Measurements from ENCODE around the gene ATOH8. TPM values are rescaled to one million over a fixed set of nuclear protein-coding genes. Genes with fewer than 3 reads are reported as not detected.

The ATOH8 gene
- total and polyA plus RNA-seq, 4 donors, result 38.6 to 63.3 (median 50.5) TPM

DNA sequence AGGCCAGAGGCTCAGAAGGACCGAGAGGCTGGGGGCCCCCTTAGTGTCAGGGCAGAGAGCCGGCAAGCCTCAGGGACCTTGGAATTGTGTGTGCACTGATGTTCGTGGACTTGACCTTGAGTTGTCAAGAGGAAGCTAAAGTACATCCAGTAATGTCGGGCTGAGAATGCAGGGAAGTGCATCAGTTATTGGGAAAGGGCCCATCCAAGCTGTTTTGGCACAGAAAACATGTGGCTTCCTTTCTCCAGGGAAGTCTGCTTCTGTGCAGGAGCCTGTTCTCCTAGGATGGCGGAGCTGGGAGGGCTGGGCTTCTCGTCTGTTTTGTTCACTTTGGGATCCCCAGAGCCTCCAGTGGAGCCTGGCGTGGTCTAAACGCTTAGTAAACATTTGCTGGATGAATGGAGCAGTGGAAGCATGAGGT lies 23.7 kb downstream of the ATOH8 start:
- 51 to 74% methylated on average over 8 of the region's 8 CpGs for WGBS, 2 donors
- Histone ChIP-seq H3K27me3 (ENCODE audit: control insufficient read depth in 3 of 3, insufficient read depth in 3 of 3, low read length in 2 of 3) (no peaks in the 10 kb centered on the region), H3K36me3 (ENCODE audit: control insufficient read depth in 4 of 4, insufficient read depth in 4 of 4, low read length in 4 of 4) (peaks cover 0 to 24% (median 19%) of the 10 kb centered on the region in 4 donors), H3K27ac (ENCODE audit: low read depth in 1 of 2, low read length in 1 of 2) (peak overlapping the region in 1 of 2 donors; percentile 49), H3K9ac (ENCODE audit: insufficient read depth in 1 of 2, low read length in 2 of 2) (no peak overlapping the region), H3K9me3 (ENCODE audit: control insufficient read depth in 4 of 4, insufficient read depth in 3 of 4, low read length in 3 of 4) (no peaks in the 10 kb centered on the region), H3K4me3 (no peak overlapping the region), H3K4me1 (ENCODE audit: control insufficient read depth in 5 of 5, insufficient read depth in 5 of 5, low read length in 5 of 5) (peaks cover 6 to 73% (median 41%) of the 10 kb centered on the region in 5 donors)
- DNase-seq (peak in 1 of 3 donors; percentile 63), ATAC-seq (ENCODE audit: insufficient read depth, low FRiP score) (no peak)
- TF ChIP-seq, protein P1, sequence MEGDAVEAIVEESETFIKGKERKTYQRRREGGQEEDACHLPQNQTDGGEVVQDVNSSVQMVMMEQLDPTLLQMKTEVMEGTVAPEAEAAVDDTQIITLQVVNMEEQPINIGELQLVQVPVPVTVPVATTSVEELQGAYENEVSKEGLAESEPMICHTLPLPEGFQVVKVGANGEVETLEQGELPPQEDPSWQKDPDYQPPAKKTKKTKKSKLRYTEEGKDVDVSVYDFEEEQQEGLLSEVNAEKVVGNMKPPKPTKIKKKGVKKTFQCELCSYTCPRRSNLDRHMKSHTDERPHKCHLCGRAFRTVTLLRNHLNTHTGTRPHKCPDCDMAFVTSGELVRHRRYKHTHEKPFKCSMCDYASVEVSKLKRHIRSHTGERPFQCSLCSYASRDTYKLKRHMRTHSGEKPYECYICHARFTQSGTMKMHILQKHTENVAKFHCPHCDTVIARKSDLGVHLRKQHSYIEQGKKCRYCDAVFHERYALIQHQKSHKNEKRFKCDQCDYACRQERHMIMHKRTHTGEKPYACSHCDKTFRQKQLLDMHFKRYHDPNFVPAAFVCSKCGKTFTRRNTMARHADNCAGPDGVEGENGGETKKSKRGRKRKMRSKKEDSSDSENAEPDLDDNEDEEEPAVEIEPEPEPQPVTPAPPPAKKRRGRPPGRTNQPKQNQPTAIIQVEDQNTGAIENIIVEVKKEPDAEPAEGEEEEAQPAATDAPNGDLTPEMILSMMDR (IDR thresholded peaks at IDR 0.05; ENCODE audit: control extremely low read depth, extremely low read depth), result no peak

DNA sequence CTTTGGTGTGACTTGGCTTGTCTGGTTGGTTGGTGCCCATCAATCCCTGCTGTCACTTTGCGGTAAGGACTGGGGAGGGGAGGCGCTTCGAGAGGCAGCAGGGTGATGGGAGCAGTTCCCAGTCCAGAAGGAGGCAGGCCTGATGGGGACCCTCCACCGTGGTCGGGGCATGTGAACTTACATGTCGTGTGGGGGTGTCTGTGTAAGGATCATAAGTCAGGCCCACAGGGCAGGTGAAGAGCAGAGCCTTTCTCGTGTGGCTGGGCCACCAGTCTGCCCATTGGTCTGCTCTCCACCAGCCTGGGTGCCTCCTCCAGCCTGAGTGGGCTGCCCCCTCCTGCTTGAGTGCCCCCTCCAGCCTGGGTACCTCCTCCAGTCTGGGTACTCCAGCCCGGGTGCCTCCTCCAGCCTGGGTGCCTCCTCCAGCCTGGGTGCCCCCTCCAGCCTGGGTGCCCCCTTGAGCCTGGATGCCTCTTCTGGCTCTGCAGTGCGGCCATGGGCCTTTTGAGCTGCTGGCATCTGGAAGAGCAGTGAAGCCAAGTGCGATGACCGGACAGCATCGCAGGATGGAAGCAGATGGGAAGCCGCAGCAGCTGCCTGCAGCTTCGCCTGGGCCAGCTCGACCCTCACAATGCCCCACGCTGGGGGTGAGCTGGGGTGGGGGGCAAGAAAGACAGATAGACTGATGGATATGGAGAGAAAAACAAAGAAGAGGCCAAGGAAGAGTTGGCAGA lies 25.0 kb downstream of the ATOH8 start:
- TF ChIP-seq, protein P1 (IDR thresholded peaks at IDR 0.05; ENCODE audit: control extremely low read depth, extremely low read depth), result no peak
- Histone ChIP-seq H3K36me3 (ENCODE audit: control insufficient read depth in 4 of 4, insufficient read depth in 4 of 4, low read length in 4 of 4) (peaks cover 0 to 27% (median 19%) of the 10 kb centered on the region in 4 donors), H3K4me3 (no peak overlapping the region), H3K9ac (ENCODE audit: insufficient read depth in 1 of 2, low read length in 2 of 2) (no peak overlapping the region), H3K4me1 (ENCODE audit: control insufficient read depth in 5 of 5, insufficient read depth in 5 of 5, low read length in 5 of 5) (peaks cover 2 to 59% (median 37%) of the 10 kb centered on the region in 5 donors), H3K27ac (ENCODE audit: low read depth in 1 of 2, low read length in 1 of 2) (peak overlapping the region in 1 of 2 donors; percentile 58), H3K9me3 (ENCODE audit: control insufficient read depth in 4 of 4, insufficient read depth in 3 of 4, low read length in 3 of 4) (no peaks in the 10 kb centered on the region), H3K27me3 (ENCODE audit: control insufficient read depth in 3 of 3, insufficient read depth in 3 of 3, low read length in 2 of 3) (no peaks in the 10 kb centered on the region)
- ATAC-seq (ENCODE audit: insufficient read depth, low FRiP score) (no peak), DNase-seq (peak; percentile 90 to 93 (median 92))
- 81 to 87% methylated on average over 16 of the region's 16 CpGs for WGBS, 2 donors

DNA sequence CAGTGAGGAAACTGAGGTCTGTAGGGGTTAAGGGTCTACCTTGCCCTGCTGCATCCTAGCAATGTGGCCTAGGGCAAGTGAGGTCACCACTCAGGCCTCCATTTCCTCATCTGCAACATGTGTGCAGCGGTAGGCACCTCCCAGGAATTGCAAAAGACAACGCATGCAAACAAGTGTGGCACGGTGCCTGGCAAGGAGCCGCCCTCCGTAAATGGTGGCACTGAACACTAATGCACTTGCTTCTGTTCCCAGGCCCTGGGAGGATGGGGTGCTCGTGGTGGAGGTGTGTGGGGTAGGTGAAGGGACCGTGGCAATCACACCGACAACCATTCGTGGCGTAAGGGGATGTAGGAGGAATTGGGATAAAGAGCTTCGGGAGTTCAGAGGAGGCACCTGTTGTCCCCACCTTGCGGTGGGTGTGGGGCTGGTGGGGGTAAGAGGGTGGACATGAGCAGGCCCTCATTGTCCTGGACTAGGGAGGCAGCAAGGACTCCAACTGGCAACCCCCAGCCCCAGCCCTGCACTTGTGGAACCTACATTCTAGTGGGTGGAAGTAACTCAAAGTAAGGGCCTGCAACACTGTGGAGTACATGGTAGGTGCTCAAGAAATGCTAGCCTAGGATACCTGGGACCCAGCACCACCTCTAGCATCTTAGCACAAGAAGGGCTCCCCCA lies 26.0 kb downstream of the ATOH8 start:
- Histone ChIP-seq H3K27me3 (ENCODE audit: control insufficient read depth in 3 of 3, insufficient read depth in 3 of 3, low read length in 2 of 3) (no peaks in the 10 kb centered on the region), H3K4me1 (ENCODE audit: control insufficient read depth in 5 of 5, insufficient read depth in 5 of 5, low read length in 5 of 5) (peaks cover 0 to 53% (median 37%) of the 10 kb centered on the region in 5 donors), H3K27ac (ENCODE audit: low read depth in 1 of 2, low read length in 1 of 2) (peak overlapping the region in 1 of 2 donors; percentile 58), H3K9ac (ENCODE audit: insufficient read depth in 1 of 2, low read length in 2 of 2) (no peak overlapping the region), H3K9me3 (ENCODE audit: control insufficient read depth in 4 of 4, insufficient read depth in 3 of 4, low read length in 3 of 4) (no peaks in the 10 kb centered on the region), H3K36me3 (ENCODE audit: control insufficient read depth in 4 of 4, insufficient read depth in 4 of 4, low read length in 4 of 4) (peaks cover 0 to 24% (median 22%) of the 10 kb centered on the region in 4 donors), H3K4me3 (no peak overlapping the region)
- 63 to 73% methylated on average over 12 of the region's 12 CpGs for WGBS, 2 donors
- TF ChIP-seq, protein P1 (IDR thresholded peaks at IDR 0.05; ENCODE audit: control extremely low read depth, extremely low read depth), result no peak
- ATAC-seq (ENCODE audit: insufficient read depth, low FRiP score) (peak; percentile 22), DNase-seq (no peak)

Data from lung (tissue), 12 donors.